Measurements from ENCODE around the gene HIGD1A. TPM values are rescaled to one million over a fixed set of nuclear protein-coding genes. Genes with fewer than 3 reads are reported as not detected.

The HIGD1A gene
- total RNA-seq, 1 donor from 2014 or later, result 67.6 TPM

GRCh38 chr3:42829628-42830436, 25.5 kb upstream of the HIGD1A start:
- Mint-ChIP-seq H3K27ac (ENCODE audit: unreplicated experiment) (no peak overlapping the region), H3K4me1 (ENCODE audit: low read depth, unreplicated experiment) (no peaks in the 10 kb centered on the region), H3K27me3 (ENCODE audit: unreplicated experiment) (no peaks in the 10 kb centered on the region), H3K4me3 (ENCODE audit: unreplicated experiment) (no peak overlapping the region), H3K9me3 (ENCODE audit: unreplicated experiment) (no peaks in the 10 kb centered on the region), H3K36me3 (ENCODE audit: unreplicated experiment) (no peaks in the 10 kb centered on the region)
- DNase-seq, result no peak
- TF ChIP-seq CTCF (IDR thresholded peaks at IDR 0.05; ENCODE audit: partially characterized antibody, unreplicated experiment), result no peak

DNA sequence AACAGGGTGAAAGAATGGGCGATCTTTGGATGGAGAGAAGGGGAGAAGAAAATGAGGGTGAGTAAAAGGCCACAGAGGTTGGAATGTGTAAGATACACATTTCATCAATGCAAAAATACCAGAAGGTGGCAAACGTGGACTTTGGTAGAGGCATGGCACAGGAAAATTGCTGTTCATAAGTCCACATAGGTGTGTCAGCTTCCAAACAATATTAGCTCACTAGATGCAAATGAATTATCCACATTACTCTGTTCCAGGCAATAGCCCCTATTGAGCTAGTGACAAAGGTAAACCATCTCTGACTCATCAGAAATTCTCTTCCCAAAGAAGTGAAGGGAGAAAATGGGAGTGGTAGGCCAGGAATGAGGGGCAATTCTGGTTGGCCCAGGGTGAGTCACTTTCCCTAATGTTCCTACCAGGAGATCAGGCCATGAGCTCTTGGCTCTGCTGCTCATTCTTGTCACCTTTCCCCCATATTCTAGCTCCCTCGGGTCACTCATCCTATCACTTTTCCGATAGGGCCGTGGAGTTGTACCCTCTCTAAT, 24.9 kb upstream of the HIGD1A start:
- Mint-ChIP-seq H3K27me3 (ENCODE audit: unreplicated experiment) (no peaks in the 10 kb centered on the region), H3K27ac (ENCODE audit: unreplicated experiment) (no peak overlapping the region), H3K4me1 (ENCODE audit: low read depth, unreplicated experiment) (no peaks in the 10 kb centered on the region), H3K9me3 (ENCODE audit: unreplicated experiment) (no peaks in the 10 kb centered on the region), H3K36me3 (ENCODE audit: unreplicated experiment) (no peaks in the 10 kb centered on the region), H3K4me3 (ENCODE audit: unreplicated experiment) (no peak overlapping the region)
- no peak for DNase-seq
- TF ChIP-seq CTCF (IDR thresholded peaks at IDR 0.05; ENCODE audit: partially characterized antibody, unreplicated experiment), result no peak

GRCh38 chr3:42827654-42828053, 23.4 kb upstream of the HIGD1A start:
- no peak for DNase-seq
- no peak overlapping the region for H3K27ac Mint-ChIP-seq (ENCODE audit: unreplicated experiment)
- peaks cover 4% of the 10 kb centered on the region for H3K4me1 Mint-ChIP-seq (ENCODE audit: low read depth, unreplicated experiment)
- no peaks in the 10 kb centered on the region for H3K27me3 Mint-ChIP-seq (ENCODE audit: unreplicated experiment)
- no peak for TF ChIP-seq CTCF (IDR thresholded peaks at IDR 0.05; ENCODE audit: partially characterized antibody, unreplicated experiment)
- no peaks in the 10 kb centered on the region for H3K9me3 Mint-ChIP-seq (ENCODE audit: unreplicated experiment)
- no peaks in the 10 kb centered on the region for H3K36me3 Mint-ChIP-seq (ENCODE audit: unreplicated experiment)
- no peak overlapping the region for H3K4me3 Mint-ChIP-seq (ENCODE audit: unreplicated experiment)

- no peak for DNase-seq
- TF ChIP-seq CTCF (IDR thresholded peaks at IDR 0.05; ENCODE audit: partially characterized antibody, unreplicated experiment), result no peak
- Mint-ChIP-seq H3K4me3 (ENCODE audit: unreplicated experiment) (no peak overlapping the region), H3K27ac (ENCODE audit: unreplicated experiment) (no peak overlapping the region), H3K4me1 (ENCODE audit: low read depth, unreplicated experiment) (peaks cover 4% of the 10 kb centered on the region), H3K36me3 (ENCODE audit: unreplicated experiment) (no peaks in the 10 kb centered on the region), H3K27me3 (ENCODE audit: unreplicated experiment) (no peaks in the 10 kb centered on the region), H3K9me3 (ENCODE audit: unreplicated experiment) (no peaks in the 10 kb centered on the region)
Observed at GRCh38 chr3:42827023-42827422, 22.7 kb upstream of the HIGD1A start.

- no peaks in the 10 kb centered on the region for H3K27me3 Mint-ChIP-seq (ENCODE audit: unreplicated experiment)
- H3K4me3 Mint-ChIP-seq (ENCODE audit: unreplicated experiment), result no peak overlapping the region
- no peak for TF ChIP-seq CTCF (IDR thresholded peaks at IDR 0.05; ENCODE audit: partially characterized antibody, unreplicated experiment)
- no peaks in the 10 kb centered on the region for H3K9me3 Mint-ChIP-seq (ENCODE audit: unreplicated experiment)
- H3K27ac Mint-ChIP-seq (ENCODE audit: unreplicated experiment), result no peak overlapping the region
- H3K36me3 Mint-ChIP-seq (ENCODE audit: unreplicated experiment), result no peaks in the 10 kb centered on the region
- DNase-seq, result no peak
- peaks cover 4% of the 10 kb centered on the region for H3K4me1 Mint-ChIP-seq (ENCODE audit: low read depth, unreplicated experiment)
Observed at GRCh38 chr3:42826141-42826540, 21.9 kb upstream of the HIGD1A start.
